B cell (primary cell): ENCODE measurements around the gene JPT2. TPM values are rescaled to one million over a fixed set of nuclear protein-coding genes. Genes with fewer than 3 reads are reported as not detected.

Experiments
- ATAC-seq: fragments of 200-7000 bp; cut with Tn5 transposase; one replicate; pipeline ENCODE4 v1.10.0; 2021; ENCODE audit warnings: low read depth, mild to moderate bottlenecking, moderate number of reproducible peaks, moderate library complexity
- CTCF ChIA-PET: fragments of 350-600 bp; sonication (Branson Sonifier 250); formaldehyde crosslinking; loops from one replicate; lab custom pipeline; 2021; ENCODE audit warnings: antibody characterized with exemption, inconsistent platforms; lab: Charles Lee
- POLR2A ChIA-PET: fragments of 350-600 bp; sonication (Branson Sonifier 250); formaldehyde crosslinking; loops from one replicate; lab custom pipeline; 2021; ENCODE audit warnings: antibody characterized with exemption; lab: Charles Lee
- DNase-seq: peaks from one replicate; pipeline ENCODE4 v3.0.0; 2013
- H2AFZ ChIP-seq: 2 replicates; pipeline ENCODE4 v1.6.1; 2012; ENCODE audit warnings: mild to moderate bottlenecking, low read depth, low read length; ENCODE audit not compliant: insufficient read depth, poor library complexity, severe bottlenecking
- H3K27ac ChIP-seq, 2 donors: 1 replicate in 1 of 2; 2 replicates in 1 of 2; pipeline ENCODE4 v1.5.1; 2012 to 2013; ENCODE audit warnings: low read length in 2 of 2, mild to moderate bottlenecking in 2 of 2, moderate library complexity in 1 of 2
- H3K27me3 ChIP-seq, 4 experiments: fragments of 200-600 bp in 1 of 4; sonication (generic) in 1 of 4; replicated peaks in 1 of 4; 1 replicate in 2 of 4; 2 replicates in 2 of 4; pipeline versions ENCODE4 v1.6.1 to v1.7.0; 2013 to 2016; ENCODE audit warnings: low read length in 3 of 4, mild to moderate bottlenecking in 2 of 4, mixed read lengths in 1 of 4, moderate library complexity in 1 of 4; ENCODE audit not compliant: insufficient read depth in 4 of 4, control insufficient read depth in 3 of 4; ENCODE audit errors: control extremely low read depth in 1 of 4
- H3K36me3 ChIP-seq, 2 experiments: replicated peaks in 1 of 2; 1 replicate in 1 of 2; 2 replicates in 1 of 2; pipeline versions ENCODE4 v1.6.1 to v1.7.1; 2013; ENCODE audit warnings: low read length in 1 of 2; ENCODE audit not compliant: insufficient read depth in 2 of 2, control insufficient read depth in 1 of 2; ENCODE audit errors: control extremely low read depth in 1 of 2, extremely low read depth in 1 of 2
- H3K4me1 ChIP-seq, 2 donors: fragments of 200-600 bp in 1 of 2; sonication (generic) in 1 of 2; 1 replicate in 1 of 2; 2 replicates in 1 of 2; pipeline versions ENCODE4 v1.5.1 to v1.6.1; 2013 to 2017; ENCODE audit warnings: low read length in 2 of 2; ENCODE audit not compliant: control insufficient read depth in 2 of 2, insufficient read depth in 2 of 2
- H3K4me2 ChIP-seq: replicated peaks from 2 replicates; pipeline ENCODE3; 2012; ENCODE audit warnings: mild to moderate bottlenecking, low read depth, low read length; ENCODE audit not compliant: poor library complexity, severe bottlenecking
- H3K4me3 ChIP-seq, 5 experiments: fragments of 200-600 bp in 1 of 5; sonication (generic) in 1 of 5; 1 replicate in 3 of 5; 2 replicates in 2 of 5; pipeline versions ENCODE4 v1.5.1 to v1.7.0; 2011 to 2016; ENCODE audit warnings: low read length in 4 of 5, mild to moderate bottlenecking in 4 of 5, low read depth in 2 of 5, control low read depth in 1 of 5, moderate library complexity in 1 of 5; ENCODE audit not compliant: insufficient read depth in 1 of 5; ENCODE audit errors: control extremely low read depth in 1 of 5, extremely low read depth in 1 of 5
- H3K79me2 ChIP-seq: fragments of 200-600 bp; sonication (generic); one replicate; pipeline ENCODE4 v1.6.0; 2016; ENCODE audit warnings: low read length; ENCODE audit not compliant: control insufficient read depth, insufficient read depth
- H3K9ac ChIP-seq: fragments of 200-600 bp; sonication (generic); 2 replicates; pipeline ENCODE4 v1.6.1; 2017; ENCODE audit warnings: mild to moderate bottlenecking, low read length, moderate library complexity
- H3K9me3 ChIP-seq, 3 donors: one replicate each; pipeline versions ENCODE4 v1.6.1 to v1.7.1; 2013; ENCODE audit warnings: low read length in 2 of 3; ENCODE audit not compliant: control insufficient read depth in 2 of 3, insufficient read depth in 1 of 3; ENCODE audit errors: control extremely low read depth in 1 of 3
- H4K20me1 ChIP-seq: 2 replicates; pipeline ENCODE4 v1.6.0; 2012; ENCODE audit warnings: mild to moderate bottlenecking, low read length; ENCODE audit not compliant: insufficient read depth, control insufficient read depth, poor library complexity, severe bottlenecking
- H3K27ac Mint-ChIP-seq: one replicate; pipeline ENCODE4 v1.8.0; 2021; ENCODE audit warnings: mixed read lengths
- H3K27me3 Mint-ChIP-seq: one replicate; pipeline ENCODE4 v1.8.0; 2021; ENCODE audit warnings: mixed read lengths
- H3K4me1 Mint-ChIP-seq: one replicate; pipeline ENCODE4 v1.8.0; 2021; ENCODE audit warnings: mixed read lengths
- H3K4me3 Mint-ChIP-seq: one replicate; pipeline ENCODE4 v1.8.0; 2021; ENCODE audit warnings: mixed read lengths
- H3K9me3 Mint-ChIP-seq: one replicate; pipeline ENCODE4 v1.8.0; 2022; ENCODE audit warnings: mixed read lengths; ENCODE audit not compliant: insufficient read depth
- EZH2 ChIP-seq: IDR thresholded peaks from 2 replicates; pipeline ENCODE4 v1.6.1; 2012; ENCODE audit warnings: borderline replicate concordance, low read depth, mild to moderate bottlenecking, moderate library complexity, low read length; ENCODE audit not compliant: insufficient read depth, poor library complexity, severe bottlenecking
- WGBS: methylation state at CpG from one replicate; pipeline ENCODE4 v1.1.5; 2013; ENCODE audit warnings: missing lambda C conversion rate; ENCODE audit not compliant: insufficient coverage; 5-methylcytosine and 5-hydroxymethylcytosine counted together
- intact Hi-C: fragments of 100-400 bp; cut with micrococcal nuclease; formaldehyde crosslinking; loops from one replicate; pipeline ENCODE4 v1.10.0; 2022
- polyA plus RNA-seq: library from polyadenylated mRNA; depleted of rRNA; stranded (reverse); fragments of >200 nt; gene quantifications from 2 replicates; pipeline ENCODE4 v1.2.3, GENCODE V29; 2012
- total RNA-seq, 2 donors: library from RNA; stranded (reverse); fragments of 120-200 nt in 1 of 2; gene quantifications; 1 replicate in 1 of 2; 2 replicates in 1 of 2; pipeline versions ENCODE4 v1.2.3 to v1.2.4, GENCODE V29; 2013 to 2022
- TF ChIP-seq, protein P1 (sequence below): fragments of 200-600 bp; IDR thresholded peaks from one replicate; pipeline ENCODE4 v1.8.0; 2022; ENCODE audit warnings: antibody characterized with exemption, mild to moderate bottlenecking

Gene JPT2
- total and polyA plus RNA-seq, 2 donors (not counting 1 experiment from before 2014, with no cell fraction given): 10.7 to 45.7 TPM

DNA sequence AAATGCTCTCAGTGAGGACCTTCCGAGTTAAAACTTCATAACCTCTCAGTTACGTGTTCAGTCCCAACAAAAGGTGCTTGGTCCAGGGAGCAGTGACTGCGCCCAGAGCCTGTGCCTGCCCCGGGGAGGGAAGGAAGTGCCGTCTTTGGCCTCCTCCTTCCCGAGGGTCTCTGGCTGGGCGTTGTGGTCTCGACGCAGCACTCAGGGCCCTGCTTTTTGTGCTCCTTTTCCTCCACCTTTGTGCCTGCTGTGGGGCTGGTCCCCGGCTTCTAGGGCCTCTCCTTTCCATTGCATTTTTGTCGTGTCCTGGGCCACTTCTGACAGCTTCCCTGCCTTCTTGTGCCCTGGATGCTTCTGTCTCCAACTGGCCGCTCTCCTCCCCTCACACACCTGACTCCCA lies 36.8 kb upstream of the JPT2 start:
- intact Hi-C loops: no loop called here
- peaks cover 13% of the 10 kb centered on the region for H3K4me1 Mint-ChIP-seq
- no peaks in the 10 kb centered on the region for H3K27me3 Mint-ChIP-seq
- POLR2A ChIA-PET: no interaction called here
- Histone ChIP-seq H3K4me2 (no peak overlapping the region), H3K79me2 (peaks cover 24% of the 10 kb centered on the region), H3K4me1 (peaks cover 3% of the 10 kb centered on the region in 2 donors), H3K4me3 (no peak overlapping the region), H3K9ac (no peak overlapping the region), H4K20me1 (no peaks in the 10 kb centered on the region), H2AFZ (no peak overlapping the region), H3K9me3 (no peaks in the 10 kb centered on the region), H3K36me3 (peaks cover 0 to 72% of the 10 kb centered on the region in 2 experiments), H3K27ac (no peak overlapping the region), H3K27me3 (no peaks in the 10 kb centered on the region)
- ATAC-seq: no peak
- no peak overlapping the region for H3K4me3 Mint-ChIP-seq
- 96% methylated on average over 12 of the region's 12 CpGs for WGBS
- CTCF ChIA-PET: no interaction called here
- no peaks in the 10 kb centered on the region for H3K9me3 Mint-ChIP-seq
- TF ChIP-seq, protein P1, sequence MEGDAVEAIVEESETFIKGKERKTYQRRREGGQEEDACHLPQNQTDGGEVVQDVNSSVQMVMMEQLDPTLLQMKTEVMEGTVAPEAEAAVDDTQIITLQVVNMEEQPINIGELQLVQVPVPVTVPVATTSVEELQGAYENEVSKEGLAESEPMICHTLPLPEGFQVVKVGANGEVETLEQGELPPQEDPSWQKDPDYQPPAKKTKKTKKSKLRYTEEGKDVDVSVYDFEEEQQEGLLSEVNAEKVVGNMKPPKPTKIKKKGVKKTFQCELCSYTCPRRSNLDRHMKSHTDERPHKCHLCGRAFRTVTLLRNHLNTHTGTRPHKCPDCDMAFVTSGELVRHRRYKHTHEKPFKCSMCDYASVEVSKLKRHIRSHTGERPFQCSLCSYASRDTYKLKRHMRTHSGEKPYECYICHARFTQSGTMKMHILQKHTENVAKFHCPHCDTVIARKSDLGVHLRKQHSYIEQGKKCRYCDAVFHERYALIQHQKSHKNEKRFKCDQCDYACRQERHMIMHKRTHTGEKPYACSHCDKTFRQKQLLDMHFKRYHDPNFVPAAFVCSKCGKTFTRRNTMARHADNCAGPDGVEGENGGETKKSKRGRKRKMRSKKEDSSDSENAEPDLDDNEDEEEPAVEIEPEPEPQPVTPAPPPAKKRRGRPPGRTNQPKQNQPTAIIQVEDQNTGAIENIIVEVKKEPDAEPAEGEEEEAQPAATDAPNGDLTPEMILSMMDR: no peak
- no peak for TF ChIP-seq EZH2
- H3K27ac Mint-ChIP-seq: no peak overlapping the region
- no peak for DNase-seq

DNA sequence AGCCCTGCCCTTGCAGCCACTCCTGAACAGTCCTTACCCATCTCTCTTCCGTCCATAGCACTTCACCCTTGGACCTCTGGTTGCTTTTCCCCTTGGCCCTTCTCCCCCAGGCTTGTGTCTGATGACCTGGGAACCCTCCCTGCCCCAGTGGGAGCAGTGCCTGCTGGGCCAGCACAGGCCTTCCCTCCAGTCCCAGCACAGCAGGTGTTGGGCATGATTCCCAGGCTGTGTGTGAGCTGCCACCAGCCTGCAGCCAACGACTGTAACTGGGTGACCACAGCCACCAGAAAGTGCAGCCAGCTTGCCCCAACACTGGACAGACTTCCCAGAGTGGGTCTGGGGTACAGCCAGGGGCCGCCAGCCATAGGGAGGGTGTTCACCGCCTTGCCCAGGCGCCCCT lies 35.9 kb upstream of the JPT2 start:
- Histone ChIP-seq H4K20me1 (no peaks in the 10 kb centered on the region), H3K9me3 (no peaks in the 10 kb centered on the region), H3K4me1 (peaks cover 5 to 11% of the 10 kb centered on the region in 2 donors), H3K9ac (no peak overlapping the region), H3K4me2 (no peak overlapping the region), H3K79me2 (peaks cover 19% of the 10 kb centered on the region), H3K36me3 (peaks cover 0 to 71% of the 10 kb centered on the region in 2 experiments), H3K27ac (no peak overlapping the region), H3K4me3 (no peak overlapping the region), H3K27me3 (no peaks in the 10 kb centered on the region), H2AFZ (no peak overlapping the region)
- H3K27ac Mint-ChIP-seq: no peak overlapping the region
- no peaks in the 10 kb centered on the region for H3K9me3 Mint-ChIP-seq
- ChIA-PET CTCF (no interaction called here), POLR2A (no interaction called here)
- 95% methylated on average over 5 of the region's 5 CpGs for WGBS
- ATAC-seq (no peak), DNase-seq (no peak)
- TF ChIP-seq, protein P1: no peak
- TF ChIP-seq EZH2: no peak
- intact Hi-C loops: no loop called here
- H3K4me1 Mint-ChIP-seq: peaks cover 19% of the 10 kb centered on the region
- H3K27me3 Mint-ChIP-seq: no peaks in the 10 kb centered on the region
- H3K4me3 Mint-ChIP-seq: no peak overlapping the region
